OCI-LY1 (cell line): ENCODE data around the gene LDAH.

Experiments used
- H2AFZ ChIP-seq: fragments of 200-600 bp; sonication (generic), shearing (Covaris generic); 2 replicates; pipeline ENCODE4 v1.6.0; 2014; ENCODE audit warnings: antibody characterized with exemption, mild to moderate bottlenecking, low read length
- H3F3A ChIP-seq: fragments of 200-600 bp; sonication (generic), shearing (Covaris generic); 2 replicates; pipeline ENCODE4 v1.6.0; 2014; ENCODE audit warnings: mild to moderate bottlenecking, antibody characterized with exemption, low read length, moderate library complexity; ENCODE audit not compliant: insufficient read depth
- H3K27ac ChIP-seq: fragments of 200-600 bp; sonication (generic); 2 replicates; pipeline ENCODE4 v1.5.1; 2014; ENCODE audit warnings: low read length, mixed run types, mild to moderate bottlenecking, low read depth; ENCODE audit not compliant: poor library complexity, severe bottlenecking
- H3K27me3 ChIP-seq: fragments of 200-600 bp; sonication (generic); 2 replicates; pipeline ENCODE4 v1.6.0; 2014; ENCODE audit warnings: antibody characterized with exemption, mild to moderate bottlenecking, low read length, moderate library complexity; ENCODE audit not compliant: insufficient read depth
- H3K36me3 ChIP-seq: fragments of 200-600 bp; sonication (generic); 2 replicates; pipeline ENCODE4 v1.6.1; 2014; ENCODE audit warnings: mild to moderate bottlenecking, antibody characterized with exemption, low read length, moderate library complexity, mixed read lengths; ENCODE audit not compliant: insufficient read depth
- H3K4me1 ChIP-seq: fragments of 200-600 bp; sonication (generic); 2 replicates; pipeline ENCODE4 v1.5.1; 2014; ENCODE audit warnings: mild to moderate bottlenecking, low read length, moderate library complexity; ENCODE audit not compliant: insufficient read depth, severe bottlenecking
- H3K4me2 ChIP-seq: fragments of 200-600 bp; sonication (generic), shearing (Covaris generic); 2 replicates; pipeline ENCODE4 v1.6.1; 2014; ENCODE audit warnings: low read length
- H3K4me3 ChIP-seq: fragments of 200-600 bp; sonication (generic); 2 replicates; pipeline ENCODE4 v1.5.1; 2014; ENCODE audit warnings: low read length, low read depth, mild to moderate bottlenecking, mixed read lengths; ENCODE audit not compliant: poor library complexity, severe bottlenecking
- H3K79me2 ChIP-seq: fragments of 200-600 bp; shearing (Covaris generic); 2 replicates; pipeline ENCODE4 v1.6.1; 2016; ENCODE audit warnings: mixed run types, low read length, mixed read lengths; ENCODE audit not compliant: insufficient read depth
- H3K9ac ChIP-seq: fragments of 200-600 bp; sonication (generic), shearing (Covaris generic); 2 replicates; pipeline ENCODE4 v1.6.1; 2014; ENCODE audit warnings: mild to moderate bottlenecking, low read length, mixed read lengths
- H3K9me2 ChIP-seq: fragments of 200-600 bp; sonication (generic), shearing (Covaris generic); 2 replicates; pipeline ENCODE4 v1.6.1; 2014; ENCODE audit warnings: low read depth, mild to moderate bottlenecking, low read length, mixed read lengths
- H3K9me3 ChIP-seq: fragments of 200-600 bp; shearing (Covaris generic); 2 replicates; pipeline ENCODE4 v1.6.1; 2014; ENCODE audit warnings: low read length, mixed read lengths
- H4K20me1 ChIP-seq: fragments of 200-600 bp; sonication (generic), shearing (Covaris generic); 2 replicates; pipeline ENCODE4 v1.6.0; 2016; ENCODE audit warnings: mild to moderate bottlenecking, low read length; ENCODE audit not compliant: insufficient read depth
- CTCF ChIP-seq: fragments of 200-600 bp; sonication (generic), shearing (Covaris generic); IDR thresholded peaks from 2 replicates; pipeline ENCODE4 v1.5.1; 2017; ENCODE audit warnings: mild to moderate bottlenecking, antibody characterized with exemption, low read length, moderate library complexity, mixed read lengths
- EZH2 ChIP-seq: fragments of 200-600 bp; sonication (generic), shearing (Covaris generic); IDR thresholded peaks from 2 replicates; pipeline ENCODE4 v1.8.0; 2017; ENCODE audit warnings: borderline replicate concordance, mixed run types, mild to moderate bottlenecking, antibody characterized with exemption, low read length, moderate library complexity, mixed read lengths

The LDAH gene

GRCh38 chr2:20670315-20671035, 152.4 kb downstream of the LDAH start:
- Histone ChIP-seq H3F3A (no peaks in the 10 kb centered on the region), H4K20me1 (no peaks in the 10 kb centered on the region), H2AFZ (no peak overlapping the region), H3K4me1 (peaks cover 15% of the 10 kb centered on the region), H3K4me2 (no peak overlapping the region), H3K9ac (no peak overlapping the region), H3K36me3 (no peaks in the 10 kb centered on the region), H3K4me3 (no peak overlapping the region), H3K9me2 (no peaks in the 10 kb centered on the region), H3K9me3 (no peaks in the 10 kb centered on the region), H3K79me2 (no peaks in the 10 kb centered on the region), H3K27me3 (peaks cover 12% of the 10 kb centered on the region), H3K27ac (no peak overlapping the region)
- TF ChIP-seq CTCF (no peak), EZH2 (no peak)

- Histone ChIP-seq H3K9me3 (no peaks in the 10 kb centered on the region), H3K79me2 (no peaks in the 10 kb centered on the region), H3K27ac (no peak overlapping the region), H3K4me2 (no peak overlapping the region), H3F3A (no peaks in the 10 kb centered on the region), H4K20me1 (no peaks in the 10 kb centered on the region), H3K9ac (no peak overlapping the region), H3K4me3 (no peak overlapping the region), H3K36me3 (no peaks in the 10 kb centered on the region), H3K27me3 (peaks cover 12% of the 10 kb centered on the region), H3K4me1 (peaks cover 15% of the 10 kb centered on the region), H2AFZ (no peak overlapping the region), H3K9me2 (no peaks in the 10 kb centered on the region)
- TF ChIP-seq CTCF: no peak
- TF ChIP-seq EZH2: no peak
Observed at GRCh38 chr2:20669562-20670314, 153.2 kb downstream of the LDAH start.

- H3K79me2 ChIP-seq: no peaks in the 10 kb centered on the region
- H3K4me2 ChIP-seq: no peak overlapping the region
- H4K20me1 ChIP-seq: no peaks in the 10 kb centered on the region
- no peak overlapping the region for H3K9ac ChIP-seq
- peaks cover 12% of the 10 kb centered on the region for H3K27me3 ChIP-seq
- peaks cover 15% of the 10 kb centered on the region for H3K4me1 ChIP-seq
- H3K36me3 ChIP-seq: no peaks in the 10 kb centered on the region
- no peak overlapping the region for H3K4me3 ChIP-seq
- no peak overlapping the region for H3K27ac ChIP-seq
- no peak overlapping the region for H2AFZ ChIP-seq
- no peaks in the 10 kb centered on the region for H3F3A ChIP-seq
- H3K9me3 ChIP-seq: no peaks in the 10 kb centered on the region
- H3K9me2 ChIP-seq: no peaks in the 10 kb centered on the region
- no peak for TF ChIP-seq CTCF
- TF ChIP-seq EZH2: no peak
Observed at GRCh38 chr2:20668871-20669475, 153.9 kb downstream of the LDAH start.
